A549 (cell line): ENCODE results near the gene PRMT9. TPM values are rescaled to one million over a fixed set of nuclear protein-coding genes. Genes with fewer than 3 reads are reported as not detected.

Experiments used
- ATAC-seq, 2 experiments: fragments of 200-7000 bp in 1 of 2; fragments of >200 bp in 1 of 2; cut with Nextera tagmentation in 1 of 2; cut with Tn5 transposase in 1 of 2; 3 replicates each; pipeline versions ENCODE4 v1.8.0 to v1.9.1; 2018 to 2020; ENCODE audit warnings: mild to moderate bottlenecking in 1 of 2, moderate library complexity in 1 of 2
- CTCF ChIA-PET: fragments of 300-600 bp; sonication (Branson Sonifier 250); formaldehyde crosslinking; extraction: SDS; loops from one replicate; lab custom pipeline; 2021; ENCODE audit warnings: antibody characterized with exemption, inconsistent platforms; lab: Yijun Ruan, JAX
- POLR2A ChIA-PET: fragments of 350-600 bp; formaldehyde crosslinking; extraction: SDS; loops from one replicate; lab custom pipeline; 2021; ENCODE audit warnings: antibody characterized with exemption, inconsistent platforms; lab: Yijun Ruan, JAX
- DNase-seq, 2 experiments: peaks; one replicate each; pipeline versions ENCODE4 v3.0.0 to v3.0.0-alpha.2; 2011 to 2016; ENCODE audit warnings: low read depth in 1 of 2, low spot score in 1 of 2
- FAIRE-seq: peaks from 2 replicates; lab custom pipeline; 2011; peaks lifted over from hg19 to GRCh38; lab: Jason Lieb, UNC
- H3K27ac ChIP-seq, 2 experiments: fragments of >200 bp; sonication (Bioruptor Twin); formaldehyde crosslinking; 3 replicates each; pipeline ENCODE4 v1.5.1; 2016 to 2017
- H3K4me1 ChIP-seq: fragments of >200 bp; sonication (Bioruptor Twin); formaldehyde crosslinking; 3 replicates; pipeline ENCODE4 v1.6.1; 2016
- H3K4me2 ChIP-seq: fragments of >200 bp; sonication (Bioruptor Twin); formaldehyde crosslinking; 3 replicates; pipeline ENCODE4 v1.6.1; 2016
- H3K4me3 ChIP-seq: fragments of >200 bp; sonication (Bioruptor Twin); formaldehyde crosslinking; 3 replicates; pipeline ENCODE4 v1.5.1; 2016
- H3K9me3 ChIP-seq: fragments of >200 bp; sonication (Bioruptor Twin); formaldehyde crosslinking; 3 replicates; pipeline ENCODE4 v1.6.1; 2016
- ATOH8 ChIP-seq: fragments of 250-450 bp; sonication (Bioruptor Pico); IDR thresholded peaks from 2 replicates; pipeline ENCODE4 v1.5.0; 2020; ENCODE audit warnings: low read depth, mild to moderate bottlenecking, moderate library complexity
- CBX8 ChIP-seq: fragments of 200-600 bp; sonication (generic); IDR thresholded peaks from 2 replicates; pipeline ENCODE4 v1.6.1; 2016
- E2F6 ChIP-seq: IDR thresholded peaks from 2 replicates; pipeline ENCODE4 v1.6.1; 2012; ENCODE audit warnings: low read depth, borderline replicate concordance
- EP300 ChIP-seq, 2 experiments: fragments of >200 bp; sonication (Bioruptor Twin); formaldehyde crosslinking; IDR thresholded peaks; 2 replicates in 1 of 2; 3 replicates in 1 of 2; pipeline ENCODE4 v1.6.1; 2016 to 2017
- FOXS1 ChIP-seq: fragments of 250-450 bp; sonication (Bioruptor Pico); IDR thresholded peaks from 2 replicates; pipeline ENCODE4 v1.5.0; 2020; ENCODE audit warnings: mild to moderate bottlenecking, moderate library complexity
- KDM1A ChIP-seq: fragments of 200-600 bp; sonication (generic); IDR thresholded peaks from 2 replicates; pipeline ENCODE4 v1.6.1; 2016; ENCODE audit warnings: low read depth, mild to moderate bottlenecking
- MAZ ChIP-seq: fragments of 150-350 bp; IDR thresholded peaks from 2 replicates; pipeline ENCODE4 v1.6.1; 2014; ENCODE audit warnings: antibody characterized with exemption, low read depth, low read length, borderline replicate concordance
- NPAS2 ChIP-seq: fragments of 250-450 bp; sonication (Bioruptor Pico); IDR thresholded peaks from 2 replicates; pipeline ENCODE4 v1.8.0; 2022; ENCODE audit warnings: mild to moderate bottlenecking, moderate library complexity, borderline replicate concordance
- POLR2A ChIP-seq: IDR thresholded peaks from 2 replicates; pipeline ENCODE4 v1.6.1; 2012; ENCODE audit warnings: mild to moderate bottlenecking, low read length
- POLR2AphosphoS2 ChIP-seq: conservative IDR thresholded peaks from 2 replicates; pipeline ENCODE4 v1.6.1; 2012; ENCODE audit warnings: low read length, improper control_type of control experiment, inconsistent platforms
- TFCP2L1 ChIP-seq: fragments of 250-450 bp; sonication (Bioruptor Pico); IDR thresholded peaks from 2 replicates; pipeline ENCODE4 v1.5.0; 2021; ENCODE audit warnings: mild to moderate bottlenecking
- ZC3H11A ChIP-seq: fragments of 450-650 bp; IDR thresholded peaks from 2 replicates; pipeline ENCODE4 v1.6.1; 2014; ENCODE audit warnings: antibody characterized with exemption, mild to moderate bottlenecking
- ZFP36 ChIP-seq: fragments of 450-650 bp; IDR thresholded peaks from 2 replicates; pipeline ENCODE4 v1.6.1; 2014; ENCODE audit warnings: borderline replicate concordance; ENCODE audit not compliant: partially characterized antibody
- ZNF302 ChIP-seq: fragments of 250-450 bp; sonication (Bioruptor Pico); IDR thresholded peaks from 2 replicates; pipeline ENCODE4 v1.9.0; 2021; ENCODE audit warnings: inconsistent platforms, mild to moderate bottlenecking, moderate library complexity
- ZSCAN20 ChIP-seq: fragments of 250-450 bp; sonication (Bioruptor Pico); IDR thresholded peaks from 2 replicates; pipeline ENCODE4 v1.8.0; 2022; ENCODE audit warnings: mild to moderate bottlenecking, moderate library complexity
- WGBS: methylation state at CpG from one replicate; pipeline ENCODE4 v1.1.6; 2017; ENCODE audit errors: missing lambda C conversion rate; 5-methylcytosine and 5-hydroxymethylcytosine counted together
- polyA plus RNA-seq, 4 experiments: library from polyadenylated mRNA; depleted of rRNA in 3 of 4; stranded (reverse); fragments of >200 nt; fragmentation: RNase III in 1 of 4; extraction: RNeasy Plus Mini Kit Qiagen cat#74134 plus additional on column Dnase treatment in 1 of 4; gene quantifications; 2 replicates in 3 of 4; 3 replicates in 1 of 4; pipeline ENCODE4 v1.2.3, GENCODE V29; 2011 to 2017
- TF ChIP-seq, protein P1 (sequence below): fragments of 150-350 bp; IDR thresholded peaks from 2 replicates; pipeline ENCODE4 v1.6.1; 2014; ENCODE audit warnings: low read depth, mild to moderate bottlenecking, low read length
- TF ChIP-seq, protein P2 (sequence below): fragments of >200 bp; sonication (Bioruptor Twin); formaldehyde crosslinking; IDR thresholded peaks from 2 replicates; pipeline ENCODE4 v1.6.1; 2016
- TF ChIP-seq, protein P3 (sequence below): fragments of 450-650 bp; IDR thresholded peaks from 2 replicates; pipeline ENCODE4 v1.6.1; 2014; ENCODE audit warnings: antibody characterized with exemption

The PRMT9 gene
- polyA plus RNA-seq, 2 of the 4 experiments (the other 2 are of a cell fraction), result 2.8 to 6.3 TPM

DNA sequence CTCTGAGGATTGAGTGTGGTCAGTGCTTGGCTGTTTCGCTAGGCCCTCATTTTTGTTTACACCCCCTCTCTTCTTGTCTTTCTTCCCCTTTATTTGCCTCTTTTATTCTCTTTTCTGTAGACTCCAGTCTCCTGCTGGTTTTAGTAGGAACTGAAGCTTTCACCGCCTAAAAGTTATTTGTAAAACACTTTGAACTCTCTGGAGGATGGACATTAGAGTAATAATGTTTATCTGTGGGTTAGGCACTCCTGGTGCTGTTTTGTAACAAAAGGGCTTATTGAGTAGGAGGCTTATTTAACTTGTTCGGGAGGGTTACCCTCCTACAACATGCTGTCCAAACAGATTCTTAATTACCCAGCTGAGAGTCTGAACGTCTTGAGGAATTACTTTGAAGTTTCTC lies 46.4 kb upstream of the PRMT9 start:
- POLR2A ChIA-PET, result no interaction called here
- 89% methylated on average over 4 of the region's 4 CpGs for WGBS
- ATAC-seq, result no peak
- TF ChIP-seq ZFP36 (no peak), CBX8 (no peak)
- TF ChIP-seq, protein P1, sequence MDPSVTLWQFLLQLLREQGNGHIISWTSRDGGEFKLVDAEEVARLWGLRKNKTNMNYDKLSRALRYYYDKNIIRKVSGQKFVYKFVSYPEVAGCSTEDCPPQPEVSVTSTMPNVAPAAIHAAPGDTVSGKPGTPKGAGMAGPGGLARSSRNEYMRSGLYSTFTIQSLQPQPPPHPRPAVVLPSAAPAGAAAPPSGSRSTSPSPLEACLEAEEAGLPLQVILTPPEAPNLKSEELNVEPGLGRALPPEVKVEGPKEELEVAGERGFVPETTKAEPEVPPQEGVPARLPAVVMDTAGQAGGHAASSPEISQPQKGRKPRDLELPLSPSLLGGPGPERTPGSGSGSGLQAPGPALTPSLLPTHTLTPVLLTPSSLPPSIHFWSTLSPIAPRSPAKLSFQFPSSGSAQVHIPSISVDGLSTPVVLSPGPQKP, result no peak
- TF ChIP-seq, protein P2, sequence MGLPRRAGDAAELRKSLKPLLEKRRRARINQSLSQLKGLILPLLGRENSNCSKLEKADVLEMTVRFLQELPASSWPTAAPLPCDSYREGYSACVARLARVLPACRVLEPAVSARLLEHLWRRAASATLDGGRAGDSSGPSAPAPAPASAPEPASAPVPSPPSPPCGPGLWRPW, result no peak
- TF ChIP-seq, all 56 proteins: peak for 0
- Histone ChIP-seq H3K4me1 (peaks cover 13% of the 10 kb centered on the region; the same call in 2 of the 3 replicates), H3K4me2 (no peak overlapping the region), H3K4me3 (no peak overlapping the region), H3K27ac (no peak overlapping the region), H3K9me3 (no peaks in the 10 kb centered on the region)
- FAIRE-seq, result no peak
- no peak for DNase-seq
- CTCF ChIA-PET, result interaction anchor here (1.0 to 5.8 kb wide), 2 partner anchors 21 to 136 kb away, joined by 3 to 41 read pairs; no protein-coding TSS in a partner anchor

DNA sequence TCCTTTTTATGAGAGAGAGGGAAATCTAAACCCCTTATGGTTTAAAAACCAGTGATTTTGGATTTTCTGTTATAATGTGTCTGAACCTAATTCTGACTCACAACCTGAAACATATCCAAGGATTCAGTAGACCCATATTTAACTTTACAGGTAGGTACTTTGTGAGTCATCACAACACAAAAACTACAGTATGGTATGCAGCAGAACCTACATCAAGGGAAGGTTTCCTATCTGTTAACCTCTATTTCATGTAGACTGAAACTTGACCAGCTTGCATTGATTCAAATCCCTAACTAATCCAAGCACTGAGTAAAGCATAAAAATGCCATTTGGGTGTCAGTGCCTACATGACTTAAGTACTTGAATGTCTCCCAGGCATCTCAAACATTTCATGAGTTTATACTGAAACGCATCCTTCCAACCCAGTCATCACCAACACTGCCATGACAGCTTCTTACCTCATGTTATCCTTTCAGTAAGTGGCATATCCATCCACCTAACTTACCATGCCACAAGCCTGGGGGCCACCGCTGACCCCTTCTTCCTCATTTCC lies 43.6 kb upstream of the PRMT9 start:
- ATAC-seq, result no peak
- DNase-seq, result no peak

DNA sequence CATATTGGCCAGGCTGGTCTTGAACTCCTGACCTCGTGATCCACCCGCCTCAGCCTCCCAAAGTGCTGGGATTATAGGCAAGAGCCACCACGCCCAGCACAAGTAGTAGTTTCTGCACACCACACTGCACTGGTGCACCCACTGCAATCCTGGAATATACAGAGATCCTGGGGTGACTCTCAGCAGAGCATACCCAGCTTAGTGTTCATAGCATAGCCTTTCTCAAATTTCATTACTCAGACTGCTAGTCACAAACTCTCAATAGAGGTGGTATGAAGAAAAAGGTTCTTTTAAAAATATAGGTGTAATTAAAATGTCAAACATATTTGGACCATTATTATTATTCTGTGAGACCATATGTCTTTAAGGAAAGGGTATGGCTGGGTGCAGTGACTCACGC lies 41.7 kb upstream of the PRMT9 start:
- Histone ChIP-seq H3K4me1 (no peaks in the 10 kb centered on the region), H3K9me3 (no peaks in the 10 kb centered on the region), H3K27ac (no peak overlapping the region), H3K4me3 (no peak overlapping the region), H3K4me2 (no peak overlapping the region)
- ChIA-PET CTCF (interaction anchor here (0.7 to 2.1 kb wide), 3 partner anchors 17 to 1449 kb away, joined by 4 to 8 read pairs (median 4); no protein-coding TSS in a partner anchor), POLR2A (no interaction called here)
- FAIRE-seq, result no peak
- no peak for TF ChIP-seq ZC3H11A
- no peak for TF ChIP-seq MAZ
- DNase-seq, result no peak
- no peak for ATAC-seq
- WGBS, result 59% methylated on average over 4 of the region's 4 CpGs

More for the DNA sequence above, 43.6 kb upstream of the PRMT9 start:
- no peak overlapping the region for H3K4me3 ChIP-seq
- H3K4me2 ChIP-seq, result no peak overlapping the region
- ChIA-PET CTCF (interaction anchor here (0.7 to 1.2 kb wide), 3 partner anchors 14 to 139 kb away, joined by 3 read pairs; no protein-coding TSS in a partner anchor), POLR2A (no interaction called here)
- no peak for FAIRE-seq
- H3K9me3 ChIP-seq, result no peaks in the 10 kb centered on the region
- WGBS, result 90% methylated on average over 2 of the region's 2 CpGs
- TF ChIP-seq ZSCAN20, result no peak
- no peak for TF ChIP-seq FOXS1 (CRISPR knock-in tag)
- TF ChIP-seq ZNF302 (CRISPR knock-in tag), result no peak
- TF ChIP-seq NPAS2 (CRISPR knock-in tag), result no peak
- no peak for TF ChIP-seq CBX8
- TF ChIP-seq EP300 (IDR thresholded peaks at IDR 0.05), result no peak
- TF ChIP-seq, protein P3, sequence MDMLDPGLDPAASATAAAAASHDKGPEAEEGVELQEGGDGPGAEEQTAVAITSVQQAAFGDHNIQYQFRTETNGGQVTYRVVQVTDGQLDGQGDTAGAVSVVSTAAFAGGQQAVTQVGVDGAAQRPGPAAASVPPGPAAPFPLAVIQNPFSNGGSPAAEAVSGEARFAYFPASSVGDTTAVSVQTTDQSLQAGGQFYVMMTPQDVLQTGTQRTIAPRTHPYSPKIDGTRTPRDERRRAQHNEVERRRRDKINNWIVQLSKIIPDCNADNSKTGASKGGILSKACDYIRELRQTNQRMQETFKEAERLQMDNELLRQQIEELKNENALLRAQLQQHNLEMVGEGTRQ, result no peak
- no peak for TF ChIP-seq E2F6
- no peak for TF ChIP-seq ATOH8 (CRISPR knock-in tag)
- TF ChIP-seq ZC3H11A, result no peak
- no peak for TF ChIP-seq POLR2A
- TF ChIP-seq POLR2AphosphoS2, result no peak
- no peak for TF ChIP-seq KDM1A
- TF ChIP-seq TFCP2L1 (CRISPR knock-in tag), result no peak
- no peaks in the 10 kb centered on the region for H3K4me1 ChIP-seq
- H3K27ac ChIP-seq, result no peak overlapping the region
